Measurements from ENCODE around the gene RAMP3. TPM values are rescaled to one million over a fixed set of nuclear protein-coding genes. Genes with fewer than 3 reads are reported as not detected.

The RAMP3 gene
- total RNA-seq, 1 experiment from 2014 or later, result 0.31 TPM

- Histone ChIP-seq H3K4me3 (ENCODE audit: insufficient read depth, low read depth, low read length) (no peak overlapping the region), H3K27me3 (ENCODE audit: control insufficient read depth, insufficient read depth, low read length) (no peaks in the 10 kb centered on the region), H3K36me3 (replicated peaks; ENCODE audit: control insufficient read depth, insufficient read depth, low read length) (no peaks in the 10 kb centered on the region)
- DNase-seq, result no peak
Observed at GRCh38 chr7:45184326-45185027, 26.9 kb downstream of the RAMP3 start.

GRCh38 chr7:45185028-45185863 is 27.7 kb downstream of the RAMP3 start:
- DNase-seq, result peak; percentile 43

GRCh38 chr7:45185864-45186250 is 28.3 kb downstream of the RAMP3 start:
- Histone ChIP-seq H3K4me3 (ENCODE audit: insufficient read depth, low read depth, low read length) (no peak overlapping the region), H3K27me3 (ENCODE audit: control insufficient read depth, insufficient read depth, low read length) (no peaks in the 10 kb centered on the region), H3K36me3 (replicated peaks; ENCODE audit: control insufficient read depth, insufficient read depth, low read length) (no peaks in the 10 kb centered on the region)
- no peak for DNase-seq

More at GRCh38 chr7:45185028-45185863, 27.7 kb downstream of the RAMP3 start:
- Histone ChIP-seq H3K4me3 (ENCODE audit: insufficient read depth, low read depth, low read length) (no peak overlapping the region), H3K36me3 (replicated peaks; ENCODE audit: control insufficient read depth, insufficient read depth, low read length) (no peaks in the 10 kb centered on the region), H3K27me3 (ENCODE audit: control insufficient read depth, insufficient read depth, low read length) (no peaks in the 10 kb centered on the region)

- no peaks in the 10 kb centered on the region for H3K36me3 ChIP-seq (replicated peaks; ENCODE audit: control insufficient read depth, insufficient read depth, low read length)
- no peaks in the 10 kb centered on the region for H3K27me3 ChIP-seq (ENCODE audit: control insufficient read depth, insufficient read depth, low read length)
- H3K4me3 ChIP-seq (ENCODE audit: insufficient read depth, low read depth, low read length), result no peak overlapping the region
- DNase-seq, result no peak
Observed at GRCh38 chr7:45186261-45186813, 28.7 kb downstream of the RAMP3 start.

GRCh38 chr7:45187089-45187945 is 29.7 kb downstream of the RAMP3 start:
- Histone ChIP-seq H3K36me3 (replicated peaks; ENCODE audit: control insufficient read depth, insufficient read depth, low read length) (no peaks in the 10 kb centered on the region), H3K27me3 (ENCODE audit: control insufficient read depth, insufficient read depth, low read length) (no peaks in the 10 kb centered on the region), H3K4me3 (ENCODE audit: insufficient read depth, low read depth, low read length) (no peak overlapping the region)
- no peak for DNase-seq

GRCh38 chr7:45187946-45188411 is 30.4 kb downstream of the RAMP3 start:
- Histone ChIP-seq H3K36me3 (replicated peaks; ENCODE audit: control insufficient read depth, insufficient read depth, low read length) (no peaks in the 10 kb centered on the region), H3K27me3 (ENCODE audit: control insufficient read depth, insufficient read depth, low read length) (no peaks in the 10 kb centered on the region), H3K4me3 (ENCODE audit: insufficient read depth, low read depth, low read length) (no peak overlapping the region)
- no peak for DNase-seq

GRCh38 chr7:45188736-45189135 is 31.1 kb downstream of the RAMP3 start:
- Histone ChIP-seq H3K36me3 (replicated peaks; ENCODE audit: control insufficient read depth, insufficient read depth, low read length) (no peaks in the 10 kb centered on the region), H3K4me3 (ENCODE audit: insufficient read depth, low read depth, low read length) (no peak overlapping the region), H3K27me3 (ENCODE audit: control insufficient read depth, insufficient read depth, low read length) (no peaks in the 10 kb centered on the region)
- DNase-seq, result no peak

GRCh38 chr7:45189151-45189970 is 31.8 kb downstream of the RAMP3 start:
- Histone ChIP-seq H3K27me3 (ENCODE audit: control insufficient read depth, insufficient read depth, low read length) (no peaks in the 10 kb centered on the region), H3K36me3 (replicated peaks; ENCODE audit: control insufficient read depth, insufficient read depth, low read length) (no peaks in the 10 kb centered on the region)

GRCh38 chr7:45190406-45191165 is 33.0 kb downstream of the RAMP3 start:
- Histone ChIP-seq H3K36me3 (replicated peaks; ENCODE audit: control insufficient read depth, insufficient read depth, low read length) (no peaks in the 10 kb centered on the region), H3K27me3 (ENCODE audit: control insufficient read depth, insufficient read depth, low read length) (no peaks in the 10 kb centered on the region), H3K4me3 (ENCODE audit: insufficient read depth, low read depth, low read length) (no peak overlapping the region)
- DNase-seq, result no peak

More at GRCh38 chr7:45189151-45189970, 31.8 kb downstream of the RAMP3 start:
- no peak overlapping the region for H3K4me3 ChIP-seq (ENCODE audit: insufficient read depth, low read depth, low read length)
- DNase-seq, result no peak

- no peaks in the 10 kb centered on the region for H3K36me3 ChIP-seq (replicated peaks; ENCODE audit: control insufficient read depth, insufficient read depth, low read length)
- H3K27me3 ChIP-seq (ENCODE audit: control insufficient read depth, insufficient read depth, low read length), result no peaks in the 10 kb centered on the region
- H3K4me3 ChIP-seq (ENCODE audit: insufficient read depth, low read depth, low read length), result no peak overlapping the region
- no peak for DNase-seq
Observed at GRCh38 chr7:45191396-45191795, 33.8 kb downstream of the RAMP3 start.

GRCh38 chr7:45192621-45193041 is 35.0 kb downstream of the RAMP3 start:
- no peaks in the 10 kb centered on the region for H3K27me3 ChIP-seq (ENCODE audit: control insufficient read depth, insufficient read depth, low read length)
- H3K4me3 ChIP-seq (ENCODE audit: insufficient read depth, low read depth, low read length), result no peak overlapping the region
- DNase-seq, result no peak
- no peaks in the 10 kb centered on the region for H3K36me3 ChIP-seq (replicated peaks; ENCODE audit: control insufficient read depth, insufficient read depth, low read length)

- Histone ChIP-seq H3K27me3 (ENCODE audit: control insufficient read depth, insufficient read depth, low read length) (no peaks in the 10 kb centered on the region), H3K36me3 (replicated peaks; ENCODE audit: control insufficient read depth, insufficient read depth, low read length) (no peaks in the 10 kb centered on the region), H3K4me3 (ENCODE audit: insufficient read depth, low read depth, low read length) (no peak overlapping the region)
- DNase-seq, result no peak
Observed at GRCh38 chr7:45193828-45194227, 36.2 kb downstream of the RAMP3 start.

GRCh38 chr7:45196374-45196773 is 38.8 kb downstream of the RAMP3 start:
- Histone ChIP-seq H3K36me3 (replicated peaks; ENCODE audit: control insufficient read depth, insufficient read depth, low read length) (no peaks in the 10 kb centered on the region), H3K27me3 (ENCODE audit: control insufficient read depth, insufficient read depth, low read length) (no peaks in the 10 kb centered on the region), H3K4me3 (ENCODE audit: insufficient read depth, low read depth, low read length) (no peak overlapping the region)
- no peak for DNase-seq
